ENCODE results near the gene PLPP7.

DNA sequence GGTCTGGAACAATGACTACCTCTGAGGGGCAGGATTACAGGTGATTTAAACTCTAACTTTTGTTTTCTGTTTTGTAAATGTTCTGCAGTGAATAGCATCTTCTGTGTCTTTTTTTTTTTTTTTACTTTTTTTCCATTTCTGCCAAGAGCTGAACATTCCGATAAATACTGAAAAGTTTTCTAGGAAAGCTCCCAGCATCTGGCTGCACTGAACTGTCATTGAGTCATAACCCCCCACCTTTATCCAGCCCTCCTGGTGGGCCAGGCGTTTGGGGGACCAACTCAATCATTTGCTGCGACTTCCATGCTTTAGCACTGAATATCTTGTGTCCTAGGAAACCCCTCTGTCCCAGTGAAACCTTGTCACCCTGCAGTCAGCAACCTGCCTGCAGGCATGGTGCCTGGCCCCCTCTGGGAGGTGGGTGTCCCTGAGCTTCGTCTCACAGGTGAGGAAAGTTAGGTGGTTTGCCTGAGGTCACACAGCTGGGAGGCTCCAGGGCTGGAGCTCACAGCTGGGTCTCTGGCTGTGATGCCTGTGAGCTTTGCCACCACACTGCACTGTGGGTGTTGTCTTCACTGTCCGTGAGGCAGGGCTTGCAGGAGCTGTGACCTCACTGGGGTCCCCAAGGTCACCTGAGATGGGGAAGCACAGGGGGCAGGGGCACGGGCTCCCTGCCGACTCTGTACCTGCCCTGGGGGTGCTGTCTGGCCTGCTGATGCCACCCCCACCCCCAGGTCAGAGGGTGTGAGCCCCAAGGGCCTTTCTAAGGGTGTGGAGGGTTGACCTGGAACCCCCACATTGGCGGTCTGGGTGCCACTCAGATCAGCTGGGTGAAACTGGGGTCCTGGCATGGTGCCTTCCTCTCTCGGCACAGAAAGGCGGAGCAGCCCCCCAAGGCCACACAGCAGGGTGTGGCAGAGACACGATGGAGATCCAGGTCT is 14.1 kb downstream of the PLPP7 start:
- TF ChIP-seq, protein P1, sequence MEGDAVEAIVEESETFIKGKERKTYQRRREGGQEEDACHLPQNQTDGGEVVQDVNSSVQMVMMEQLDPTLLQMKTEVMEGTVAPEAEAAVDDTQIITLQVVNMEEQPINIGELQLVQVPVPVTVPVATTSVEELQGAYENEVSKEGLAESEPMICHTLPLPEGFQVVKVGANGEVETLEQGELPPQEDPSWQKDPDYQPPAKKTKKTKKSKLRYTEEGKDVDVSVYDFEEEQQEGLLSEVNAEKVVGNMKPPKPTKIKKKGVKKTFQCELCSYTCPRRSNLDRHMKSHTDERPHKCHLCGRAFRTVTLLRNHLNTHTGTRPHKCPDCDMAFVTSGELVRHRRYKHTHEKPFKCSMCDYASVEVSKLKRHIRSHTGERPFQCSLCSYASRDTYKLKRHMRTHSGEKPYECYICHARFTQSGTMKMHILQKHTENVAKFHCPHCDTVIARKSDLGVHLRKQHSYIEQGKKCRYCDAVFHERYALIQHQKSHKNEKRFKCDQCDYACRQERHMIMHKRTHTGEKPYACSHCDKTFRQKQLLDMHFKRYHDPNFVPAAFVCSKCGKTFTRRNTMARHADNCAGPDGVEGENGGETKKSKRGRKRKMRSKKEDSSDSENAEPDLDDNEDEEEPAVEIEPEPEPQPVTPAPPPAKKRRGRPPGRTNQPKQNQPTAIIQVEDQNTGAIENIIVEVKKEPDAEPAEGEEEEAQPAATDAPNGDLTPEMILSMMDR (conservative IDR thresholded peaks at IDR 0.05) = no peak
- TF ChIP-seq EZH2 (IDR thresholded peaks at IDR 0.05; ENCODE audit: low read depth) = no peak
